PC-9 (cell line): ENCODE results near the gene IDI2.

Source experiments
- CTCF ChIP-seq: fragments of 200-600 bp; sonication (generic); conservative IDR thresholded peaks from 2 replicates; pipeline ENCODE4 v1.6.1; 2017; ENCODE audit warnings: mixed run types, antibody characterized with exemption, mild to moderate bottlenecking, moderate library complexity
- EZH2 ChIP-seq: fragments of 200-600 bp; sonication (generic); IDR thresholded peaks from 2 replicates; pipeline ENCODE4 v1.8.0; 2017; ENCODE audit warnings: antibody characterized with exemption, low read depth

- TF ChIP-seq CTCF (no peak), EZH2 (no peak)
These were observed 23.2 kb upstream of the IDI2 start, which contains the start of gene IDI1 for GRCh38 chr10:1048732-1049424.
